GM21528 (cell line): Measurements from ENCODE around the gene ZNF132.
"Not testable (repeated sequence)": the region's sequence is repeated elsewhere in the genome, so short reads cannot be mapped to it uniquely, and the experiment has no call there.

ENCODE experiments used
- ATAC-seq: cut with Tn5 transposase; IDR thresholded peaks from one replicate; pipeline ENCODE4 v1.9.1; 2021; ENCODE audit warnings: mild to moderate bottlenecking, moderate library complexity; ENCODE audit not compliant: unreplicated experiment, low FRiP score

The ZNF132 gene

DNA sequence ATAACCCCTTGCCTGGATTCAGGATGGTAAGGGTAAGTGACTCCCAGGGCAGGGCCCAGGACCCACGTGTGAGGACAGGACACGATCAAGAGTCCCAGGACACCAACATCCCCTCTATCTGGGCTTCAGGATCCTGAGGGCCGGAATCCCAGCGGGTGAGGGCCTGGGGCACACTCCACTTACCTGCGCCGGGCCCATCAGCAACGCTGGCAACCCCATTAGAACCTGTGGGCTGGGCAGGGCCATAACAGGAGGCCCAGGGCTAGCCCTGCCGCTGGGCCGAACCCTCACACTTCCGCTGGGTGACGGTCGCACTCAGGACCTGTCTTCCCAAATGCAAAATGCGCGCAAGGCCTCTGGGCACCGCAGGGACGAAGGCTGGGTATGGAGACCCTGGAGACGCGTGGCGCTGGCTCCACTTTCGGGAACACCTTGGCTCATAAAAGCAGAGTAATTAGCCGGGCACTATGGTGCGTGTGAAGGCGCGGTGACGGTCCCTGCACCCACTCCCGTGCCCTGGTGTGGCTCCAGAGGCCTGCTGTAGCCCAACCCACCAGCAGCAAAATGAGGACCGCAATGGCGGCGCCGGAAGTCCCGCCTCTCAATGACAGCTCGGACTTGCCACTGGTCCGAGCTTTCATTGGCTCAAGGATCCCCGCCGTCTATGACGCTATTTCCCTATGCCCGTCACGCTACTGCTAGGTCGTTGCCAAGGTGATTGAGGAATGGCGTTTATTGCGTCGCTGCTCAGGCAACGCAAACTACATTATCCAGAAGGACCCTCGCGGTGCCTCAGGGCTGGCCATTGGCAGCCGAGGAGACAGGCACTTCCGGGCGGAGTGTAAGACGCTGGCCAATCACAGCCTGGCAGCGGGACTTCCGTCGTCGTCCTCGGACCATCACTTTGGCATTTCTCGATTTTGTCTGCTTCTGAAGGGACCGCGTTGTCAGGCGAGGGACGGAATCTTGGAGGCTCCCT is at the start of gene ZNF132:
Gene ZNF132, minus strand, starts transcription at position 578 of the 979 bp plus-strand sequence. Its CDS starts 332 bp downstream, at position 246.
- ATAC-seq: peak; percentile 92

DNA sequence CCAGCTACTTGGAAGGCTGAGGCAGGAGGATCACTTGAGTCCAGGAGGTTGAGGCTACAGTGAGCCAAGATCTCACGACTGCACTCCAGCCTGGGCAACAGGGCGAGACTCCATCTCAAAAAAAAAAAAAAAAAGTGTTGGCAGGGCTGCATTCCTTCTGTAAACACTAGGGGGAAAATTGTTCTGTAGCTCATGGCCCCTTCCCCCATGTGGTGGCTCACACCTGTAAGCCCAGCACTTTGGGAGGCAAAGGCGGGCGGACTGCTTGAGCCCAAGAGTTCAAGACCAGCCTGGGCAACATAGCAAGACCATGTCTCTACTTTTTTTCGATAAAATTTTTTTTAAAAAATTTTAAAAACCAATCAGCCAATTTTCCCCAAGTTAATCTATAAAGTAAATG is 44.4 kb upstream of the ZNF132 start:
- not testable (repeated sequence) for ATAC-seq

- no peak for ATAC-seq
These were observed 43.8 kb upstream of the ZNF132 start for GRCh38 chr19:58483776-58484175.

- no peak for ATAC-seq
These were observed 42.4 kb upstream of the ZNF132 start for GRCh38 chr19:58482372-58482771.

DNA sequence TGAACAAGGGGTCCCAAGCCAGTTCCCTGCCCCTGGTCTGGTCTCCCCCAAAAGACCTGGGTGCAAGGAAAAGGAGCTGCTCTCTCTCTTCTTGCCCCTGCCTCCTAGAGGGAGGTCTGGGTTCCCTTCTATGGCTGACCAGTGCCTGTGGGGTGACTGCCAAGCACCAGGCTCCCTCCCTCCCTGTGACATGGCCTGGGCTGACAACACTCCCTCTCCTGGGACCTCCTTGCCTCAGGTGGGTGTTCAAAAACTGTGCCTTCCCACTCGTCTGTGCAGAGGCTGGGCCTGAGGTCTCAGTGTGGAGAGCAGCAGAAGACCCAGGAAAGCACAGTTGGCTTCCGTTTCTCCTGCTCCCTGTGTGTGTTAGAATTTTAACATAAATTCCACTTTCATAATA is 40.9 kb upstream of the ZNF132 start:
- ATAC-seq: no peak

- ATAC-seq: no peak
These were observed 40.5 kb upstream of the ZNF132 start for GRCh38 chr19:58480481-58480830.

- ATAC-seq: no peak
These were observed 40.0 kb upstream of the ZNF132 start for GRCh38 chr19:58479736-58480480.

DNA sequence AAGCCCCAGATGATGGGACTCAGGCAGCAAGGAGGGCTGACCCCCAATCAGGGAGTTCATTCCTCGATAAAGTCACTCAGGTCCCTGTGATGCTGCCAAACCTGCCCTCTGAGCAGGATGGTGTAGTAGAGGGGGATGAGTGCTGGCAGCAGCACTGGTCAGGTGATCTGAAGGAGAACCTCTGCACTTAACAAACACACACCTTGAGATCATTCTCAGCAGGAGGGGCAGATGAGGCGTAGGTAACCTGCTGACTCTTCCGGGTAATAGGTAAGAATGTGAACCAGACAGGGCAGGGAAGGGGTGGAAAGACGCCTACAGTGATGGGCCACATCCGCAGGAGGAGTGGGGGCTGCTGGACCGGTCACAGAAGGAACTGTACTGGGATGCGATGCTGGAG is 39.4 kb upstream of the ZNF132 start:
- ATAC-seq: no peak

DNA sequence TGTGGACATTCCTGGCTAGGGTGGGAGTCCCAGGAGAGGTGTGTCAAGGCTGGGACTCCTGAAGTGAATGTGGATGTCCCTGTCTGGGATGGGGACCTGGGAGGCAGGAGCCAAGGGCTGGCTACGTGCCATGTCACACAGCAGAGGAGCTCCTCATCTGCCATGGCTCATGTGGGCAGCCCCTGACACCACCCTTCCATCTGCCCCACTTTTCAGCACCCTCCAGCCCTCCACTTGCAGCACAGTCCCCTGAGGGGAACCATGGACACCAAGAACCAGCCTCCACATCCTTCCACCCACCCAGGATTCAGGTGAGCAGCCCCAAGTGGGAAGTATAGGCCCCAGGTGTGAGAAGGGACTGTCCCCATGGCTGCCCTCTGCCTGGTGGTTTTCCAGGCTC is 37.9 kb upstream of the ZNF132 start:
- no peak for ATAC-seq

GRCh38 chr19:58477130-58477529 is 37.2 kb upstream of the ZNF132 start:
- ATAC-seq: no peak

DNA sequence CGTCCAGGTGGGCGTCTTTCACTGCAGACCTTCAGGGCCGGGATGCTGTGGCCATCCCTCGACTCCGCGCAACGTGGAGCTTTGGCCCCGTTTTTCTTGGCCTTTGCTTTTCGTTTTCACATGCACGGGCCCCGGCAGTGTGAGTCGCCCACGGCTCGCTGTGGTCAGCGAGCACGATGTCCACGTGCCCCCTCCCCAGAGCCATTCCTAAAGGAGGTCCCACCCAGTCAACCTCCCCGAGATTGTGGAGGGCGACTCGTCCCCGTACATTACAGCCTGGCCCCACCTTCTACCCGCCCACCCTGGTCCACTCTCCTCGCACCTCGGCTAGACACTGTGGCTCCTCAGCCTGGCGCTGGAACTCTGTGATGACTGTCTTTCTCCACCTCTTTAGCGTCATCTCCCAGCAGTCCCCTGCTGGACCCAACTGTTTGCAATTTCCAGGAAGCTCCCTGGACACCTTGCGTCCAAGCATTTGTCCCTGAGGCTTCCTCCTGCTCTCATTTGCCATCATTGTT is 36.6 kb upstream of the ZNF132 start:
- peak; percentile 12 for ATAC-seq

- ATAC-seq: peak; percentile 79
These were observed 36.0 kb upstream of the ZNF132 start, which contains the start of gene ZNF446 for GRCh38 chr19:58475714-58476497. ZNF446 (plus strand) TSS chr19:58476352; CDS start chr19:58477219, 867 bp downstream.

- no peak for ATAC-seq
These were observed 35.2 kb upstream of the ZNF132 start for GRCh38 chr19:58474997-58475713.

DNA sequence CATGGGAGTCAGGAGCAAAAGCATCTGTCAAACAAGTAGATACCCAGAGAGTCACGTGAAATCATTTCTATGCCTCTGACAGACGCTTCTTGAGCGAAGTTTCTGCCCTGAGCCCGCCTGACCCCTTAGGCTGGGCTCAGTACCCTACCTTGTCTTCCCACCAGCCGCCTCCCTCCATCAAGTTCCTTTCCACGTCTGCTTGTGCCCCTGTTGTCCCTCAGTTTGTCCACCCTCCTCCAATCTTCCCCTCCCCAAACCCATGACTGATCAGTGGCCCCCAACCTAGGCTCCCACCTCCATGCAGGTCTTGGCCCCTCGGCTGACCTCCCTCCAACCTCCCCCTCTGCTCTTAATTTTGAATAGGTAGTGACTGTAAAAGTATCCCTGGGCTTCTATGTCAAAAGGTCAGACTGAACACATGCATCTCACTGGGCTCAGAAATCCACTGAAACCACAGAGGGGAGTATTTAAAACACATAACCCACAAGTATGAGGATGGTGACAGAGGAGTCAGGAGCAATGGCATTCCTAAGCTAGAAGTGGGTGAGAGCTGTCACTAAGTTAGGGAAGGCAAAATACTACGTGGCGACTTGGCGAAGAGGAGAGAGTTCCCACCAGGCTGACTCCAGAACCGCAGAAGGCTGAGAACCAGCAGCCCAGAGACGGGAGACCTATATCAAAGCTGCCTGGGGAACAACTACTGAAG is 34.5 kb upstream of the ZNF132 start:
- ATAC-seq: no peak

DNA sequence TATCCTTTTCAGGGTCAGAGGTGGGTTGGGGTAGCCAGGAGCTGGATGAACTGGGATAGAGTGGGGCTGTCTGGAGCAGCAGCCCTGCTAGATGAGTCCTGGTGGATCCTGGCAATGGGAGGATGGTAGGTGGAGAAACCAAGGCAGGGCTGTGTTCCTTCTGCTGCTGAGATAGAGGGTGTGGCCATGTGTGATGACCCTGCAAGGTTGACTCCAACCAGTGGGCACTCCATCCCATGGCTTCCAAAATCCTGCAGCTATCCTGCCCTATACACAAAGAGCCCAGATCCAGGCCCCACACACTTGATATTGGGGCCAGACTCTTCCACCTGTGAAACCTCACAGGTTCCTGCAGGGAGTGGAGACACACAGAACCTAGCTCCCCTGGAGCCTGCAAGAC is 33.8 kb upstream of the ZNF132 start:
- no peak for ATAC-seq

GRCh38 chr19:58471736-58472135 is 31.8 kb upstream of the ZNF132 start:
- ATAC-seq: no peak

DNA sequence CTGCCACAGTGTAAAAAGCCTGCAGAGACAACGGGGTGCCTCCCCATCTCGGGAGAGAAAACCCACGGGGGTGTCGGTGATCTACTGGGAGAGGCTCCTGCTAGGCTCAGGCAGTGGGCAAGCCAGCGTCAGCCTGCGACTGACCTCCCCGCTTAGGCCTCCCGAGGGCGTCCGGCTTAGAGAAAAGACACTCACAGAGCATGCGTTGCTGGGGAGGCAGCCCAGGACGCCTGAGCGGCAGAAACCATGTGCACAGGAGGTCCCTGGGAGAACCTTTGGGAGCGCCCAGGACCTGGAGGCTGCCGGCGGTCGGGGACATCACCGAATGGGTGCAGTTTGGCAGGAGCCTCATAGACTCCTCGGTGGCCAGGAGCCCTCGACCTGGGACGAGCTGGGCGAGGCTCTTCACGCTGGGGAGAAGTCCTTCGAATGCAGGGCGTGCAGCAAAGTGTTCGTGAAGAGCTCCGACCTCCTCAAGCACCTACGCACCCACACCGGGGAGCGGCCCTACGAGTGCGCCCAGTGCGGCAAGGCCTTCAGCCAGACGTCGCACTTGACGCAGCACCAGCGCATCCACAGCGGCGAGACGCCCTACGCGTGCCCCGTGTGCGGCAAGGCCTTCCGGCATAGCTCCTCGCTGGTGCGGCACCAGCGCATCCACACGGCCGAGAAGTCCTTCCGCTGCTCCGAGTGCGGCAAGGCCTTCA is 31.0 kb upstream of the ZNF132 start:
- ATAC-seq: not testable (repeated sequence)

GRCh38 chr19:58469241-58470013 is 29.5 kb upstream of the ZNF132 start:
- ATAC-seq: no peak
